DMS79 treated with DMSO at 0.1 percent for 48 hours (cell line): ENCODE results near the gene STYXL1.
"Not testable (repeated sequence)": the region's sequence is repeated elsewhere in the genome, so short reads cannot be mapped to it uniquely, and the experiment has no call there.

Experiments used
- DNase-seq: peaks from one replicate; lab custom pipeline; 2025; lab: John Stamatoyannopoulos, UW

STYXL1 gene

DNA sequence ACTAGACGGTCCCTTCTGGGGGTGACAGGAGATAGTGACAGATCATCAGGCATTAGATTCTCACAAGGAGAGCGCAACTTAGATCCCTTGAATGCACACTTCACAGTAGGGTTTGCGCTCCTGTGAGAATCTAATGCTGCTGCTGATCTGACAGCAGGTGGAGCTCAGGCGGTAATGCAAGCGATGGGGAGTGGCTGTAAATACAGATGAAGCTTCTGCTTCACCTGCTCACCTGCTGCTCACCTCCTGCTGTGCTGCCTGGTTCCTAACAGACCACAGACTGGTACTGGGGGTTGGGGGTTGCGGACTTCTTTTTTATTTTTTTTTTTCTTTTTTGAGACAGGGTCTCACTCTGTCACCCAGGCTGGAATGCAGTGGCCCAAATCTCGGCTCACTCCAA, 18.1 kb downstream of the STYXL1 start:
- not testable (repeated sequence) for DNase-seq

GRCh38 chr7:76023002-76023401, 24.8 kb downstream of the STYXL1 start:
- no peak for DNase-seq

GRCh38 chr7:76022026-76022780, 25.6 kb downstream of the STYXL1 start:
- DNase-seq: no peak

GRCh38 chr7:76020031-76020714, 27.6 kb downstream of the STYXL1 start:
- no peak for DNase-seq

- not testable (repeated sequence) for DNase-seq
These were observed 29.3 kb downstream of the STYXL1 start for GRCh38 chr7:76018520-76018919.

DNA sequence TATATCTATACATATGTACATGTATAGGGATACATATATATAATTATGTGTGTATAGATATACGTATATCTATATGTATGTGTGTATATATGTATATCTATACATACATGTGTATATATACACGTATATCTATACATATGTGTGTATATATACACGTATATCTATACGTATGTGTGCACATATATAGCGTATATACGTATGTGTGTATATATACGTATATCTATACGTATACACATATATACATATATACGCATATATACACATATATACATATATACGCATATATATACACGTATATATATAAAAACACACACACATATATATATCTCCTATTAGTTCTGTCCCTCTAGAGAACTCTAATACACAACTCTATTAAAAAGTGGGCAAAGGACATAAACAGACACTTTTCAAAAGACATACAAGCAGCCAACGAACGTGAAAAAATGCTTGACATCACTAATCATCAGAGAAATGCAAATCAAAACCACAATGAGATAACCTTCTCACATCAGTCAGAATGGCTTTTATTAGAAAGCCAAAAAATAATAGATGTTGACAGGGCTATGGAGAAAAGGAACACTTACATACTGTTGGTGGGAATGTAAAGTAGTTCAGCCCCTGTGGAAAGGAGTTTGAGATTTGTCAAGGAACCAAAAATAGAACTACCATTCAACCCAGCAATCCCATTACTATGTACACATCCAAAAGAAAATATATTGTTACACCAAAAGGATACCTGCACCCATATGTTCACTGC, 31.4 kb downstream of the STYXL1 start:
- DNase-seq: no peak

DNA sequence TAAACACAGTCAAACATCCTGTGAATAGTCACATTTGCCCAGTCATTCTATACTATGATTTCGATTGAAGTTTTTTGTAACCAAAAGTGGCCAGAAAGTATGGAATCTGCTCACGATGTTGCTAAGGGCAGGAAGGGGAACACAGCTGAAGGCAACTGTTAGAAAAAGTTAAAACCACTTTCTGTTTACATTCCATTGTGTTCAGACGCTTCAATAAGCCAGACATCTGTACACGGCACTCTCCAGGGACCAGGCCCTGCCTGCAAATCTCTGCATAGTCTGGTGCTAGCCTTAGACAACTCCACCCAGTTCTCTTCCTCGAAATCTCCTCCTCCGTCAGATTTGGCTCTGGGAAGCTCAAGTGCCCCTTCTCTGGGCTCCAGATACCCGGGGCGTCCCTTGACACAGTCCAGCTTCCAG, 36.3 kb downstream of the STYXL1 start:
- no peak for DNase-seq

GRCh38 chr7:76009672-76010600, 37.9 kb downstream of the STYXL1 start:
- DNase-seq: no peak

DNA sequence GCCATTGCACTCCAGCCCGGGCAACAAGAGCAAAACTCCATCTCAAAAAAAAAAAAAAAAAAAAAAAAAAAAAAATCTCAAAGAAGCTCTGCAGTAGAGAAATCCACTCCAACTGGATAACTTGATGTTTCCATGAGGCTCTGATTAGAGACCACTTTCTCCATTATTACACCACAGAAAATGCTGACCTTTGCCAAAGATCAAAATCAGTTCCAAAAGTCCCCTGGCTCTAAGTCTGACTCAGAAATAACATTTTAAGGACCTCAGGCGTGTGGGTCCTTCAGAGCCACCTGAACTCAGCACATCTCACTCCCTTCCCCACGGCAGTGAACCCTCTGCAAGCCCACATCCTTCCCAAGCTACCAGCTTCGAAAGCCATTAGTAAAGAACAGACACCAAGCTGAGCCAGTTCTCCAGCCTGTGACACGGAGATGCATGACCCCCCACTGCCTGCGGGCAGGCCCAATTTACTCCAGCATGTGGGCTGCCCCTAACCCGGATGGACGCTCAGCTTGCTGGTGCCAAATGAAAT, 39.6 kb downstream of the STYXL1 start:
- DNase-seq: no peak

GRCh38 chr7:76005004-76005403, 42.8 kb downstream of the STYXL1 start:
- DNase-seq: not testable (repeated sequence)

GRCh38 chr7:76003351-76003750, 44.4 kb downstream of the STYXL1 start:
- no peak for DNase-seq

DNA sequence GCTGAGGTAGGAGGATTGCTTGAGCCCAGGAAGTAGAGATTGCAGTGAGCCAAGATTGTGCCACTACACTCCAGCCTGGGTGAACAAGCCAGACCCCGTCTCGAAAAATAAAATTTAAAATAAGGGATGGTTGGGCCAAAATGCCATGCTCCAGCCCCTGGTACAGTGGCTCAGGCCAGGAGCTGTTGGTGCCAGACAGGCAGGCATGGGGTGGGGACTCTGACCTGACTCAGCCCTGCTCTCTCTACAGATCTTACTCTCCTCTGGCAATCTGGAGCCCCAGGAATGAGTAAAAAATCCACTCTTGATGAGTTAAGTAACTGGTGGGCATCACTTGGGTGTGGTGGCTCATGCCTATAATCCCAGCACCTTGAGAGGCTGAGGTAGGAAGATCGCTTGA, 45.0 kb downstream of the STYXL1 start:
- no peak for DNase-seq

GRCh38 chr7:76002139-76002538, 45.7 kb downstream of the STYXL1 start:
- no peak for DNase-seq

- no peak for DNase-seq
These were observed 47.2 kb downstream of the STYXL1 start for GRCh38 chr7:76000566-76000965.

GRCh38 chr7:75998038-75998437, 49.8 kb downstream of the STYXL1 start:
- no peak for DNase-seq

DNA sequence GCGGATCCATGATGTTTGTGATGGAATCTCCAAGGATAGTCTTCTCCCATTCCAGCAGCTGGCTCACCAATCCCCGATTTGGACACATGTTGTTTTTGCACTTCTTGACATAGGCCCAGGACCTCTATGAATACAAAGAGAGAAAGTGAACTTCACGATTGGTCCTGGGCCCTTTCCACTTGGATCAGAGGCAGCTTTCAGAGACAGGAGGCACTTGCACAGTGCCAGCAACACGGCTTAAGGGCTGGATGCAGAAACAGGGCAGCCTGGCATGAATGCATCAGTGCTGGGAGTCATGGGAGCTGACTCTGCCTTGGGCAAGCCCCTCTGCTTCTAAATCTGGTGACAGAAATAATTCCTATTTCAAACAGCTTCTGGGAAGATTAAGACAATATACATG, 51.3 kb downstream of the STYXL1 start:
- no peak for DNase-seq

DNA sequence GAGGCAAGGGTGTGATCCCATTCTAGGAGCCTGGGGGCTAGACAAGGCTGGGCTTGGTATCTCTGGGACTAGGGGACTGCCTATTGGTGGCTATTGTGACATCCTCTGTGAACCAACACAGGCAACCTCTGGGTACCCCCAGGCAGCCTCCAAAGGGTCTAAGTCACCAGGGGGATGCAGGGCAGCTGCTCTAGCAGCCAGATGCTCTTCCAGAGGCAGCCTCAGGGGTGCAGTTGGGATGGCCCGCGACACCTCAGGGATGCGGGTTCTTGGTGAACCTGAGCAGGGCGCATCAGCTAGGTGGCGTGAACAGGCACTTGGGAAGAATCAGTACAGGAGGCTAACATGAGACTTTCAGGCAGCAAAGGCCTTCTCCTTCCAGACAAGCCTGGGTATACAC, 51.8 kb downstream of the STYXL1 start:
- DNase-seq: no peak

DNA sequence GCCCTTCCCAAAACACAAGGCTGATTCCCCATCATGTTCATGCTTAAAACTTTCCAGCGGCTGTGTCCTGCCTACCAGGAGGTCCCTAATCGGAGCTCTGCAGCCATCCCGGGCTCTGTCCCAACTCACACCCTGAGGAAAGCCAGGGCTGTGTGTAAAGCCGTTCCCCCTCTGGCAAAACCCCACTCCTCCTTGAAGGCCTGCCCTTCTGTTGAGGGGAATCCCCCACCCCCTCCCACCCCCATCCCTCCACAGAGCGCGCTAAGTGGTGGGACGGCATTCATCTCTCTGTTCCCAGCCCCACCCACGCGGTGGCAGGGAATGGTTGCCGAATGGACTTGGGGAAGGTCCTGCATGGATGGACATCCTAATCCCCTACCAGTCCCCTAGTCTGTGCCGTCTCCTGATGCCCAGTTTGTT, 52.7 kb downstream of the STYXL1 start:
- no peak for DNase-seq

DNA sequence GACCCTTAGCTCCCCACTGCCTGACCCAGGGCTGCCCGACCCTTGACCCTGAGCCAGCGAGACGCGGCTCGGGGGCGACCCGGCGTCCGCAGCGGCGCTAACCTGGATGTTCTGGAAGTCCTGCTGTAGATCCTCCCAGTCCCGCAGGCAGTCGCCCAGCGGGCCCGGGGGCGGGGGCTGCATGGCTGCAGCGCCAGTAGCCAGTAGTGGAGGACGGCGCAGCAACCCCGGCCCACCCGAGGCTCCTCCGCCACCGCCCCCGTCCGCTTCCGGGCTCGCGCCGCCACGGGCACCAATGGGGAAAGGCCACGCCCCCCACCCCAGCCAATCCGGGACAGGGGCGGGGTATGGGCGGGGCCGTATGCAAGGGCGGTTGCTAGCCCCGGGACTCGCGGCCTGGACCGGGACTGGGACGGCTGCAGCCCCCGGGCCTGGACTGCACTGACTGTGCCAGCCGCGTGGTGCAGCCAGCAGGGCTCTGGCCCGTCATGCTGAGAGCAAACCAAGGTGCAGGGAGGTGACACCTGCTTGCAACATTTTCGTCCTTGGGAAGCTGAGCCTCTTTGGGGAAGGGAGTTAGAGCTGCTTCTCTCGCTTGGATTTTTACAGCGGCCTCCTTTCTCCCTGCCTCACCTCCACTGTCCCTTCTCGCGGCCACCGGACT, 53.3 kb downstream of the STYXL1 start, which contains the start of gene TMEM120A:
TSS of gene TMEM120A (minus strand) at position 208 of the 664 bp plus-strand sequence. CDS start at position 183, 25 bp downstream.
- peak; percentile 85 for DNase-seq

GRCh38 chr7:75993689-75994387, 54.0 kb downstream of the STYXL1 start:
- peak; percentile 13 for DNase-seq
